Body of pancreas (tissue), 4 donors: ENCODE results near the gene MZT2B. TPM values are rescaled to one million over a fixed set of nuclear protein-coding genes. Genes with fewer than 3 reads are reported as not detected.
"Not testable (repeated sequence)": the region's sequence is repeated elsewhere in the genome, so short reads cannot be mapped to it uniquely, and the experiment has no call there.

Experiments
- ATAC-seq: fragments of 150-250 bp; one replicate; pipeline ENCODE4 v1.9.1; 2016
- DNase-seq, 4 donors: peaks; one replicate each; pipeline ENCODE4 v3.0.0-alpha.2; 2019
- H3K27ac ChIP-seq, 4 donors: fragments of 200-600 bp; sonication (generic); 1 replicate in 3 of 4; 2 replicates in 1 of 4; pipeline versions ENCODE4 v1.5.1 to v1.6.1; 2016 to 2019; ENCODE audit warnings: mild to moderate bottlenecking in 1 of 4, mixed read lengths in 1 of 4, moderate library complexity in 1 of 4
- H3K27me3 ChIP-seq, 2 donors: fragments of 200-600 bp; sonication (generic); one replicate each; pipeline ENCODE4 v1.6.0; 2016; ENCODE audit warnings: mild to moderate bottlenecking in 1 of 2
- H3K36me3 ChIP-seq, 2 donors: fragments of 200-600 bp; sonication (generic); replicated peaks in 1 of 2; 2 replicates each; pipeline ENCODE4 v1.5.1; 2016; ENCODE audit warnings: low read depth in 2 of 2; ENCODE audit not compliant: insufficient read depth in 1 of 2
- H3K4me1 ChIP-seq: fragments of 200-600 bp; sonication (generic); one replicate; pipeline ENCODE4 v1.6.0; 2016
- H3K4me3 ChIP-seq, 2 donors: fragments of 200-600 bp; sonication (generic); 1 replicate in 1 of 2; 2 replicates in 1 of 2; pipeline ENCODE4 v1.5.1; 2016 to 2019
- H3K9me3 ChIP-seq, 3 donors: fragments of 200-600 bp; sonication (generic); 1 replicate in 2 of 3; 2 replicates in 1 of 3; pipeline ENCODE4 v1.5.1; 2016
- CTCF ChIP-seq, 7 experiments: fragments of 450-650 bp in 4 of 7; fragments of 200-600 bp in 3 of 7; sonication (generic) in 3 of 7; IDR thresholded peaks; one replicate each; pipeline ENCODE4 v1.5.1; 2016 to 2019; ENCODE audit warnings: antibody characterized with exemption in 7 of 7
- POLR2A ChIP-seq, 3 donors: fragments of 450-650 bp; IDR thresholded peaks; one replicate each; pipeline ENCODE4 v1.6.1; 2016; ENCODE audit warnings: antibody characterized with exemption in 3 of 3, mild to moderate bottlenecking in 2 of 3
- WGBS, 2 donors: methylation state at CpG; one replicate each; pipeline ENCODE4 v1.1.5; 2017; 5-methylcytosine and 5-hydroxymethylcytosine counted together
- intact Hi-C: fragments of 100-400 bp; cut with DNase I; formaldehyde crosslinking; loops from one replicate; pipeline ENCODE4 v1.15.1; 2023
- total RNA-seq, 2 donors: library from RNA; depleted of rRNA; stranded (reverse); fragments of >200 nt; gene quantifications; one replicate each; pipeline ENCODE4 v1.1.0, GENCODE V29; 2016

The MZT2B gene
- total RNA-seq, 2 donors from 2014 or later, result 68.6 to 106 TPM

DNA sequence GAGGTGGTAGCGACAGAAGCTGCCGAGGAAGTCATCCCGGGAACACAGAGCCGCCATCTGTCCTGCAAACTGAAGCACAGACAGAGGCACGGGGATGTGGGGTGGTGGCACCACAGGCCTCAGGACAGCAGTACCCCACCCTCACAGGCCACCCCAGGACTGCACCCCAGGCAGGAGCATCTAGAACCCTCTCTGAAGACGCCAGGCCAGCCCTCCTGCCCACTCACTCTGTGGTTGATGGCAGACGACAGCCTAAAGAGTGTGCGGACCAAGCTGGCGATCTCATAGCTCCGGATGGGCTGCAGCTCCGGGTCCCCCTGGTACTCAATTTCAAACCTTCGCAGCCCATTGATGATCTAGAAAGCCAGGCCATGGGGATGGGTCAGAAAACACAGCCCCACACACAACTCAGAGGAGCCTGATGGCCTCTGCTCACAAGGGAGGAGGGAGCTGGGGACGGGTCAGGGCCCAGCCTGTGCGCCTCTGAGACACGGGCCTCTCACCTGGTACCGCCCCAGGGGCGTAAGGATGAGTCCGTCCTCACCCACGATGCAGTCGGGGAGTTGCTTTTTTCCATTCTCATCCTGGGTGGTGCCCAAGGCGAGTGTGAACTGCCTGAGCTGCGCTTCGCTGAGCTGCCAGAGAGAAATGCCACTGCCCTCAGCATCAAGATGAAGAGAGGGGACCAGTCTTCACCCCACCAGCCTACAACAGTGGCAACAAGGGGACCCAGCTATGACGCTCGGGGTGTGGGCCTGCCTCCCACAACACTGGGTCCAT is 29.1 kb upstream of the MZT2B start:
- intact Hi-C loops, result no loop called here
- no peak for ATAC-seq
- Histone ChIP-seq H3K36me3 (peaks cover 0 to 3% of the 10 kb centered on the region in 2 donors), H3K27ac (no peak overlapping the region), H3K27me3 (no peaks in the 10 kb centered on the region), H3K9me3 (no peaks in the 10 kb centered on the region), H3K4me1 (peaks cover 12% of the 10 kb centered on the region), H3K4me3 (no peak overlapping the region)
- WGBS, 2 donors, result 88 to 95% methylated on average over 12 to 25 of the region's 25 CpGs
- no peak for TF ChIP-seq CTCF (IDR thresholded peaks at IDR 0.05)
- no peak for TF ChIP-seq POLR2A (IDR thresholded peaks at IDR 0.05)
- no peak for DNase-seq

DNA sequence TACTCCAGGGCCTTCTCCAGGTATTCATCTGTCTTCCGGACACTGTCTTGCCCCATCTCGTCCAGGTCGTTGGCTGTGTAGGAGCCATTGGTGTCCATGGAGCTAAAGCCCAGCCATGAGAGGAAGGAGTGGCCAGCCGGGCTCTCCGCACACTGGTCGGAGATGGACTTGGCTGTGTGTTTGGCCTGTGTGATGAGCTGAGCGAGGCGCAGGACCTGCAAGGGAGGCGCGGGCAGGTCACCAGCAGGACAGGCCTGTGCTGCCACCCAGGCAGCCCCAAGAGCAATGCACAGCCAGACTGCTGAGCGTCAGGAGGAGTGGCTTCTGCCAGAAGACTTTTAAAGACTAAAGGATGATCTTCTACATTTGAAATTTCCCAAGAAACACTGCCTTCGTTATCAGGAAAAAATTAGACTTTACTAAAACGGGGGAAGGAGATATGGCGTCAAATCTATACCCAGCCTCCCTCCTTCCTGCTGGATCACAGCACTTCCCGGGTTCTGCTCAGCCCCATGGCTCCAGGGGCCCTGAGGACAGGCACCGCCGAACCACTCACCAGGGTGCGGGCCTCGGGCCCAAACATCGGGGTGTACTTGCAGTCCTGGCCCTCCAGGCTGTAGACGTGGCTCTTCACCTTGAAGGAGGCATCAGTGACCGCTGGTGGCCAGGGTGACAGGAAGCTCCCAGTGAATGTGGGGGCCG is 28.2 kb upstream of the MZT2B start:
- intact Hi-C loops, H3K4me3 ChIP-seq, ATAC-seq, DNase-seq, H3K27me3 ChIP-seq, H3K9me3 ChIP-seq, H3K27ac ChIP-seq, H3K36me3 ChIP-seq: not testable (repeated sequence)
- 95 to 97% methylated on average over 11 to 20 of the region's 23 CpGs for WGBS, 2 donors
- peaks cover 12% of the 10 kb centered on the region for H3K4me1 ChIP-seq

- H3K4me3 ChIP-seq, H3K27ac ChIP-seq, H3K36me3 ChIP-seq, intact Hi-C loops, H3K27me3 ChIP-seq, DNase-seq, ATAC-seq, H3K9me3 ChIP-seq: not testable (repeated sequence)
- peaks cover 12% of the 10 kb centered on the region for H3K4me1 ChIP-seq
- 94 to 100% methylated on average over 2 to 6 of the region's 8 CpGs for WGBS, 2 donors
These were observed 27.7 kb upstream of the MZT2B start for GRCh38 chr2:130154423-130154770.

DNA sequence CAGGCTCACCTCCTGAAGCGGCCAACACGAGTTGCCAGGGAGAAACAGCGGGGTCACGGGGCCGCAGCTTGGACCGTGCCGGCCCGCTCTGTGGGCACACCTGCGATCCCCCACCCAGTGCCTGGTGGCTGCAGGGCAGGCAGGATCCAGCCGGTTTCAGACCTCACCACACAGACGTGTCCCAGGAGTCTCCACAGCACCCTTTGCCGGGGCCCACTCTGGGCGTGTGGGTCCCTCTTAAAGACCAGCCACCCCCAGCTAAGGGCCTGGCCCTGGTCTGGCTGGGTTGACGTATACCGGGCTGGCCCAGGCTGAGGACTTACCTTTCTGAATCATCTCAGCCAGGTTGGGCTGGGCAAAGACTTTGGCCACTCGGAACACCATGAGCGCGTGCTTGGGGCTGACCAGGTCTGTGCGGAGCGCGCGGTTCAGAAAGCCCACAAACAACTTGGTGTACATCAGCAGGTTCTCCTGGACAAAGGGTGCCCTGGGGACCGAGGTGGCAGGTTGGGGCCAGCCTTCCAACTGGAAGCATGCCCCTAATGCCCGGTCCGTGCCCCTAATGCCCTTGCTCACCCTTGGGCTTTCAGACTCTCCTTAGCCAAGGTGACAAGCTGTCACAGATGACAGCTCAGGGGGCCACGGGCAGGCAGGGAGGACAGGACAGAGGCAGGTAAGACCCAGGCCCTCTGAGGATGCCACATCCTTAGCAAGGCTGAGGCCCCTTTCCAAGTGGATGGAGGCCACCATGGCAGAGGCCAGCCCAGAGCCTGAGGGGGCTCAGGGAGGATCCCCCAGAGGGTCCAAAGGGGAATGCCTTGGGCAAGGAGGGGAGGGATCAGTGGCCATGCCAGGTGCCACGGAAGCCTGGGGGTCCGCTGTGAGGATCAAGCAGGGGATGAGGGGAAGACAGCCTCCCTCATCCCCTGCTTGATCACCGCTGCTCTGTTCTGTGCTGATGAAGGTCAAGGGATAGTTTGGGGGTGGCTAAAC is 27.0 kb upstream of the MZT2B start:
- Histone ChIP-seq H3K4me1 (peaks cover 12% of the 10 kb centered on the region), H3K4me3 (no peak overlapping the region), H3K36me3 (peaks cover 0 to 3% of the 10 kb centered on the region in 2 donors), H3K27me3 (no peaks in the 10 kb centered on the region), H3K9me3 (no peaks in the 10 kb centered on the region), H3K27ac (no peak overlapping the region)
- intact Hi-C loops, result no loop called here
- ATAC-seq, result no peak
- TF ChIP-seq CTCF (IDR thresholded peaks at IDR 0.05), result no peak
- no peak for TF ChIP-seq POLR2A (IDR thresholded peaks at IDR 0.05)
- 93 to 96% methylated on average over 21 to 23 of the region's 29 CpGs for WGBS, 2 donors
- DNase-seq, result no peak

DNA sequence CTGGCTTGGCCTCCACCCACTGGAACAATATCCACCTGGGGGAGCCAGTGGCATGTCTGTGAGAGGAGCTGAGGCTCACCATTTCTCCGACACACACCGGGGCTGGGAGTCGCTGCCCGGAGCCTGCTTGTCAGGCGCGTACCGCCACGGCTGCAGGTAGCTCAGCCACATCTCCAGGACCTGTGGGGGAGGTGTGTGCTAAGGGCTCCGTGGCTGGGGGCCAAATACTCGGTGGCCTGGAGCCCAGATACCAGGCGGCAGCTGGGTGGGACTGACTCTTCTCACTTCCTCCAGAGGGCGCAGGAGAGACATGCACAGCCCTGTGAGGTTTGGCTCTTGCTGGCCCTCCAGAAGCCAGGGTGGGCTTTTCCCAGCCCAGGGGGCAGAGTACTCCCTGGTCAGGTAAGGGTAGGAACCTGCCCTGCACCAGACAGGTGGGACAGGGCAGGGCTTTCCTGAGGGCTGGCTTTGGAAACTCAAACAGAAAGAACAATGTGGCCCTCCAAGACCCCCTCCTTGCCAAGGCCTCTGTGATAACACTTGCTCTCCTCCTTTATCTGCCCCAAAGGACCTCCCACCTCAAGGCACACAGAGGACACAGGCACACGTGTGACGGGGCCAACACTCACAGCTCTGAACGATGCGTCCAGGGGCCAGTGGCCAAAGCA is 26.0 kb upstream of the MZT2B start:
- H3K9me3 ChIP-seq, intact Hi-C loops, H3K27me3 ChIP-seq, H3K27ac ChIP-seq, H3K4me3 ChIP-seq, H3K36me3 ChIP-seq: not testable (repeated sequence)
- peaks cover 12% of the 10 kb centered on the region for H3K4me1 ChIP-seq
- DNase-seq (peak; percentile 84 to 92 (median 90)), ATAC-seq (peak; percentile 93)
- 0 to 15% methylated on average over 3 to 16 of the region's 16 CpGs for WGBS, 2 donors
- peak; percentile 61 to 79 (median 71) for TF ChIP-seq CTCF (IDR thresholded peaks at IDR 0.05)
